NOMO-1 treated with DMSO at 0.1 percent for 48 hours (cell line): ENCODE data around the gene SLC7A14.

Source experiments
- DNase-seq: peaks from one replicate; lab custom pipeline; 2025; ENCODE audit not compliant: unreplicated experiment; lab: John Stamatoyannopoulos, UW

The SLC7A14 gene

GRCh38 chr3:170499562-170500156 lies 86.2 kb downstream of the SLC7A14 start:
- no peak for DNase-seq

DNA sequence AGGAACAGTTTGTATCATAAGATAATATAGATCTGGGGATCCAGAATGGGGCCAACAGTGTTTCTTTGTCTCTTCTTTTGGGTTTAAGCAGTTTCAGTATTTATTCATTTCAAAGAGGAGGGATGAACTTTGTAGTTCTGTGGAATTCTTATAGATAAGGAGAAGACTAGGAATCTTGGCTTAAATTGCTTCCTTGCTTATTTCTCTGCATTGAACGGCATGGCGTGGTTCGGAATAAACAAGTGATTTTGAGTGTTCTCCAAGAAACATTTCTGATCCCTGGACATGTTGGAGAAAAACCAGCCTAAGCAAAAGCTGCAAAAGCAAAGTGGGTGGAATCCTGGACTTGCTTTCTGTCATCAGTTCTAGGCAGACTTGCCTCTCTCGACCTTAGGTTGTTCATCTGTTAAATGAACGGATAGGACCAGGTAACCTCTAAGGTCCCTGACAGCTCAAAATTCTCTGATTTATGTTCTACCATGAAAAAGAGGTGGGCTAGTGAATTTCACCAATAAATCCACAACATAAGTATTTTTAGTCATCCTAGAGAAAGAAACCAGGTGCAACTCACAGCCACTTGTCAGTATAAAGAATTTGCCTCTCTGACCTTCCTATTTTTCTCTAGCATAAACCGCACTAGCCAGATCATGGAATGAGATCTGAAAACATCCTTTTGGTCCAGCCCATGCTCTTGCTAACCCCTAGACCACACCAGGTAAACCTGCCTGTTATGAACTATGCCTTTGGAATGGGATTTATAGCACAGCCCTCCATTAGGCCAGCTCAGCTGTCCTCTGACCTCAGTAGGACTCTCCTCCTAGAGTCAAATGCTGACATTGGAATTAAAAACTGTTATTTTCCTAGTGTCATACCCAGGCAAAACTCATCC lies 88.4 kb downstream of the SLC7A14 start:
- no peak for DNase-seq

DNA sequence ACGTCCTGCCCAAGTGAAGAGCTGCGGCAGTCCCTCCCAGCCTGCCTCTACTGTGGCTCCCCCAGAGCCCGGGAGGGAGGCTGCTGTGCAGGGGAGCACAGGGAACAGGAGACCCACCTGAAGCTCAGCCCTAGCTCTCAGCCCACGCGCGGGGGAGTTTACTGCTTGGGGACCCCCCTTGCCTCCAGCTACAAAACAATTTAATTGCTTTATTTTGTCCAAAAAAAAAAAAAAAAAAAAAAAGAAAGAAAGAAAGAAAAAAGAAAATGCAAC lies 89.1 kb downstream of the SLC7A14 start:
- DNase-seq: no peak

GRCh38 chr3:170496026-170496867 lies 89.6 kb downstream of the SLC7A14 start:
- no peak for DNase-seq

DNA sequence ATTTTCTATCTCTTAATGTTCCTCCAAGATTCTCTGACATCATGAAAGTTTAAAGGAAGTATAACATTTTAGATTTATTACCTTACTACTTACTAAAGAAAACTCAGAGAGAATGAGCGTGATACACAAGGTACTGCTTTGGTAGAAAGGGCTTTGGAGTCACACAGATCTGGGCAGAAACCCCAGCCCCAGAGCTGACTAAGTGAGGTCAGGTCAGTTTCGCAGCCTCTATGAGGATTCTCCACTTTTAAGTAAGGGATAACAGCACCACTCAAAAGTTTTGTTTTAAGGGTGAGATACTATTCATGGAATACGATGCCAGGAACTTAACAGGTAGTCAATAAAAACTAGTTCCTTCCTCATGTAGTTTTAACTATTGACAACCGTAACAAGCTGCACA lies 91.1 kb downstream of the SLC7A14 start:
- no peak for DNase-seq

GRCh38 chr3:170493712-170494182 lies 92.1 kb downstream of the SLC7A14 start:
- DNase-seq: no peak

- DNase-seq: no peak
Measured at GRCh38 chr3:170491901-170492300, 94.0 kb downstream of the SLC7A14 start.

- no peak for DNase-seq
Measured at GRCh38 chr3:170490828-170491560, 94.9 kb downstream of the SLC7A14 start.

GRCh38 chr3:170488802-170489201 lies 97.1 kb downstream of the SLC7A14 start:
- DNase-seq: no peak

- DNase-seq: no peak
Measured at GRCh38 chr3:170487031-170487430, 98.8 kb downstream of the SLC7A14 start.

DNA sequence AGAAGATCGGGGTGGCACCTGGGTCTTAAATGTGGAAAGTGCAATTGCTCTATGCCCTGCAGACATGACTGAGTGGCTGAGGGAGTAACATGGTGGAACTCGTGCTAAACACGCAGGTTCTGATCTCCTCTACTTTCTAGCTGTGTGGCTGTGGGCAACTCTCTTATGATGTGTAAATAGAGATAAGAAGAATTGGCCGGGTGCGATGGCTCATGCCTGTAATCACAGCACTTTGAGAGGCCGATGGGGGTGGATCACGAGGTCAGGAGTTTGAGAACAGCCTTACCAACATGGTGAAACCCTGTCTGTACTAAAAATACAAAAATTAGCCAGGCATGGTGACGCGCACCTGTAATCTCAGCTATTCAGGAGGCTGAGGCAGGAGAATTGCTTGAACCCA lies 99.5 kb downstream of the SLC7A14 start:
- no peak for DNase-seq

DNA sequence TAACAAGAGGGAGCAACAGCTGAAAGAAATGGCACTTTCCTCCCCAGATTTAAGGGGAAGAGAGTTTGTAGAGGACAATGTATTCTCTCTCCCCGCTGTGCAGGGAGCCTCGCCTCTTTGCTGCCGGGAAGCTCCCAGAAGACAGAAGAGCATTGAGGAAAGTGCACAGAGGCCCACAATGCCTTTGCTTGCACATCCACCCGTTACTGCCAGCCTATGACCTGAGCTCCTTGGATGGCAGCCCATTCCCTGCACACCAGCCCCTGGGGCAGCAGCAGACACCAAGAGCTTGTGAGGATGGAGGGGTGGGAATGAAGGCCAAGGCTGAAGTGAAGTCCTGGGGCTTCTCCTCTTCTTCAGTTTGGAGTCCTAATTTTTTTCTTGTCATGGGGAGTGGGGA lies 100.2 kb downstream of the SLC7A14 start:
- no peak for DNase-seq

DNA sequence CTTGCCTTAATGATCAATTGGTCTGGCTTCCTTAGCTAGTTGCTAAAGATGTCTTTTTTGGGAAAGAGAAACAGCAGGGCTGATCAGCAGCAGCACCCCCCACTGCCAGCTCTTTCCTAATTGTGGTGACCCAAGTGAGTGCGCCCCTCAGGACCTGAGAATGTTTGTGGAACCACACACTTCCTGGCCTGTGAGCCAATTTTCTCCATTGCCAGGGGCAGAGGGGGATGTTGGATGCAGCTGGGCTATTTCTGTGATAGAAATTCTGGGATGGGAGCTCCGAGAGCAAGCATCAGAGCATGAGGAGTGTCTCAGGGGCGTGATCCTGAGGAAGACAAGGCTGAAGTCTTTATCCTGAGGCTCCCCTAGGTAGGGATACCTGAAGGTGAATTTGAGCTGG lies 100.6 kb downstream of the SLC7A14 start:
- DNase-seq: no peak

DNA sequence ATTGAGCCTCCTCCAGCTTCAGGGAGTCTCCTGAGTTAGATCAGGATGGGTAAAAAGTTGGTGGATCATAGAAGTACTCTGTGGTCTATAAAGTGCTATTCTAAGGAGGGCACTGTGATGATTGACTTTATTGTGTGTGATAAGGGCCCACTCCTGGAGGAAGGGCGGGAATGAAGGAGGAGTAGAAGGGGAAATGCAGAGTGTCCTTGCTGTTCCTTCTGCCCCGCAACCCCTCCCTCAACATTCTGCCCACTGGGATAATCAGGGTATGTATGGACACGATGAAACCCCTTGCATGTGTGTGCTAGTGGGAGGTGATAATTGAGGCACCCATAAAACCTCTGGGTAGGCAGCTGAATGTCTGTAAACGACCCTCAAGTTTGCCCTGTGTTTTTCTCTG lies 101.0 kb downstream of the SLC7A14 start:
- DNase-seq: no peak

DNA sequence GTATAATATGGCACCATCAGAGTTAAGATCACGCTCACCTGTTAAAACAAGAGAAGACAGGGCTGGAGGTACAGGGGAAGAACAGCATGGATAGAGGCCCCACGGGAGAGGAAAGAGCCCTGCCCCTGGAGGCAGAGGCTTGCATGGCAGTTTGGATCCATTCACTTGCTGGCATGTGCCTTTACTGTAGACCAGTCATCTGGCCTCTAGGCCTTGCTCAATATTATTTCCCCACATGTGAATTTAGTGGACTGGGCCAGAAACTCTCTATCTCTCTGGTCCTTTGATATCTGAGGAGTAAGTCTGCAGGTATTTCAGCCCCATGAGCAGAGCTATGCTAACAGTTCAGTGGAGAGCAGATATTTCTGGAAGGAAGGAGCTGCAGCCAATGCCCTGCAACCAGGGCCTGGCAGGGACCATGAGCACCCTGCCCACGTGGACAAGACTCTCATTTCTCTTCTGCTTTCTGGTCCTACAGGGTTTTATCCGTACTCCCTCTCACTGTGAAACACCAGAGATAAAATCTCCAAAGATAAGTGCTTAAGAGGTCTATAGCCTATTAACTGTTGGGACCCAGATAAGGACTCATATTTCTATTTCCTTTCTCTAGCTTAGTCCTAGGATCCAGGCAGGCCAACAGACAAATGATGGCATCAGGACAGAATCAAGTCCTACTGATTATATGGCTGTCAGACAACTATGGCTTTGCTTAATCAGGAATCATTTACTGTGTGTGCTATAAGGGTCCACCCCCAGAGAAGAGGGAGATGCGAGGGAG lies 102.2 kb downstream of the SLC7A14 start:
- DNase-seq: no peak

DNA sequence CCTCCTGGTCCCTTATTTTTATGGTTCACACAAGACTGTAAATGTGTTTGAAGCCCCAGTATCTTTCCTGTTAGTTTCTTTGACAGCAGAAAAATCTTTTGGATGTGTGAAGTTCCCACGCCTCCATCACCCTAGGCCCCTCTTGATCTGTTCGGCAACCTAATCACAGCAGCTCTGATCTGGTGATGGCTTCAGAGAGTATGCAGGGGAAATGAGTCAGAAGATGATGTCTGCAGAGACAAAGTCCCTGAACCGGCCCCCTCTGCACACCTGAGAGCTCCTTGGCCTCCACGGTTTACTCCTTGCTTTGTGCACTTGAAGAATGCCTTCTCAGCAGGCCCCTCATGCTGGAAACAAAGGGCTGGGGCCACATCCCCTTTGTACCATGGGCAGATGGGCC lies 103.7 kb downstream of the SLC7A14 start:
- DNase-seq: no peak

DNA sequence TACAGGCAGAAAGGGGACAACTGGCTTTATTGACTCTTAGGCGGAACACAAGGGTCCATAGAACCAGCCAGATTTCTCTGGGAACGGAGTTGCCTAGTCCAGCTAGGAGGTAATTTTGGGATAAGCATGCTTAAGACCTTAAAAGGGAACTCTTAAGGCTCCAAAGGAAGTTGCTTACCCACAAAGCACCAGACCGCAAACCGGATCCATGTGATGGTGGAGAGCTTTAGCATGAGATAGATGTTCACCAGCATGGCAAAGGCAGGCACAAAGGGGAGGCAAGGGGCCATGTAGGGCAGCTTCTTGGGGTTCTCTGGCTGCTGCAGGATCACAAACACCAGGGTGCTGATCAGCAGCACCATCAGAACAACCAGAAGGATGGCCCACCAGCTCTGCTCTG lies 105.8 kb downstream of the SLC7A14 start:
- DNase-seq: no peak

GRCh38 chr3:170477395-170477794 lies 108.5 kb downstream of the SLC7A14 start:
- no peak for DNase-seq

- DNase-seq: no peak
Measured at GRCh38 chr3:170476291-170476690, 109.6 kb downstream of the SLC7A14 start.

DNA sequence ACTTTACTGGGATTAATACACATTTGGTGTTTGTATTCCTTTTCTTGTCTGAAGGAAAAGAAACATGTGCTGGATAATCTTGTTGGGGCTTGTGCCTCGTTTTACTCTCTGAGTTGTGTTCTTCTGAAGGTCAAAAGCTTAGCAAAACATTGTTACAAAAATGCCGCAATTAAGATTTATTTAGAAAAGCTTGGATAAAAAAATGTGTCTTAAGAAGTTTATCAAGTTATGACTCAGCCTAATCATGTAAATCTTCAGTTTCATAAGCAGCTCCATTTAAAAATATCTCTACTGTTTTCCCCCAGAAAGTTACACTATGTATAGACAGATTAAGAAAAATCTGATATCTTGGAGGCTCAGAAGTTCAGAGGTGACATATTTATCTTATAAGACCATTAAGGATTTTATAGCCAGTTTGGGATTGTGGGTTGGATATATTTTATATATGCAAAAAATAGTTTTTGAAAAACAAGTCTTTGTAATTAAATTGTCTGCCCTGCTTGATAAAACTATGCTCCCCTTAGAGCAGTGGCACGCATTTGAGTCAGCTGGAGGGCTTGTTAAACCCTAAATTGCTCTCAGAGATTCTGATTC lies 110.7 kb downstream of the SLC7A14 start:
- no peak for DNase-seq
